Vagina (tissue), 2 donors: ENCODE results near the gene SLC25A2.

Source experiments
- POLR2A ChIP-seq, 2 donors: fragments of 450-650 bp; IDR thresholded peaks; one replicate each; pipeline ENCODE4 v1.6.1; 2017; ENCODE audit warnings: antibody characterized with exemption in 2 of 2, mild to moderate bottlenecking in 2 of 2, moderate library complexity in 2 of 2
- POLR2AphosphoS5 ChIP-seq, 2 donors: sonication (generic); formaldehyde crosslinking; IDR thresholded peaks; one replicate each; pipeline ENCODE4 v1.9.0; 2017; ENCODE audit warnings: antibody characterized with exemption in 2 of 2, mild to moderate bottlenecking in 2 of 2, low read depth in 1 of 2; ENCODE audit not compliant: insufficient read depth in 1 of 2
- TF ChIP-seq, protein P1 (sequence below), 3 experiments: fragments of 450-650 bp in 2 of 3; fragments of 200-600 bp in 1 of 3; sonication (generic) in 1 of 3; IDR thresholded peaks; one replicate each; pipeline ENCODE4 v1.5.1; 2017 to 2019; ENCODE audit warnings: antibody characterized with exemption in 3 of 3, mild to moderate bottlenecking in 2 of 3, moderate library complexity in 2 of 3

DNA sequence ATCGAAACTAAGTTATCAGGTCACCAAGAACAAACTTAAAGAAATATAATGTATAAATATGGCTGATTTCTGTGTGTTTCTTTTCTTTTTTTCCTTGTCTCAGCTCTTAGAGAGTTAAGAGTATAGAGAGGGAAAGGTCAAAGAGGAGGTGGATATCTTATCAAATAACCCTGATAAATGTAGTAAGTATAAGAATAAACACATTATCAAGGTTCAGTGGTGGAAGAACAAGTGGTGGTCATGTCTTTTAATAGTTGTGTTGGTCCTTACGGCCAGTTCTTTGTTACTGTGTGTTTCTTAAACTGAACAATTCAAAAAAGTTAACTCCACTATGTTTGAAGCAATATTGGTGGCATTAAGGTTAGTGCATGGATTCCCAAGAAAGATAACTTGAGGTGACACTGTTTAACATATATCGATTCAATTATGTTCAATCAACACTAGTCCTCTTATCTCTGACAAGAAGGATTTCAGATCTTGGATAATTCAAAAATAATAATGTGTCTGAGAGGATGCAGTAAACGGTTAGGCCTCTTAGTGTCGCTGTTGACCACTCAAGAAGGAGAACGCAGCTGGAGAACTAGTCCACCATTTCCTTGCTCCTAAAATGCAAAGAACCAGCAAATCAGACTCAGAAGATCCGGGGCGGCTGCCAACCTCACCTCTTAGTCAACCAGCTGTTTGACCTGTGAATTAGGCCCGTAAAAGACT lies 39.5 kb upstream of the SLC25A2 start, which contains the start of gene PCDHGA3:
- TF ChIP-seq, protein P1, sequence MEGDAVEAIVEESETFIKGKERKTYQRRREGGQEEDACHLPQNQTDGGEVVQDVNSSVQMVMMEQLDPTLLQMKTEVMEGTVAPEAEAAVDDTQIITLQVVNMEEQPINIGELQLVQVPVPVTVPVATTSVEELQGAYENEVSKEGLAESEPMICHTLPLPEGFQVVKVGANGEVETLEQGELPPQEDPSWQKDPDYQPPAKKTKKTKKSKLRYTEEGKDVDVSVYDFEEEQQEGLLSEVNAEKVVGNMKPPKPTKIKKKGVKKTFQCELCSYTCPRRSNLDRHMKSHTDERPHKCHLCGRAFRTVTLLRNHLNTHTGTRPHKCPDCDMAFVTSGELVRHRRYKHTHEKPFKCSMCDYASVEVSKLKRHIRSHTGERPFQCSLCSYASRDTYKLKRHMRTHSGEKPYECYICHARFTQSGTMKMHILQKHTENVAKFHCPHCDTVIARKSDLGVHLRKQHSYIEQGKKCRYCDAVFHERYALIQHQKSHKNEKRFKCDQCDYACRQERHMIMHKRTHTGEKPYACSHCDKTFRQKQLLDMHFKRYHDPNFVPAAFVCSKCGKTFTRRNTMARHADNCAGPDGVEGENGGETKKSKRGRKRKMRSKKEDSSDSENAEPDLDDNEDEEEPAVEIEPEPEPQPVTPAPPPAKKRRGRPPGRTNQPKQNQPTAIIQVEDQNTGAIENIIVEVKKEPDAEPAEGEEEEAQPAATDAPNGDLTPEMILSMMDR (IDR thresholded peaks at IDR 0.05): no peak
- TF ChIP-seq POLR2A (IDR thresholded peaks at IDR 0.05) (no peak), POLR2AphosphoS5 (IDR thresholded peaks at IDR 0.05; ENCODE audit: insufficient read depth in 1 of 2, low read depth in 1 of 2) (no peak)
